Fibroblast of villous mesenchyme (primary cell): ENCODE data around the gene MEI4. TPM values are rescaled to one million over a fixed set of nuclear protein-coding genes. Genes with fewer than 3 reads are reported as not detected.

Source experiments
- DNase-seq: peaks from one replicate; pipeline ENCODE4 v3.0.0-alpha.2; 2010; ENCODE audit warnings: low read depth
- H3K4me3 ChIP-seq: 2 replicates; pipeline ENCODE4 v1.5.1; 2011; ENCODE audit warnings: low read depth, mild to moderate bottlenecking, low read length
- total RNA-seq: library from RNA; depleted of rRNA; stranded (reverse); fragments of >200 nt; gene quantifications from 2 replicates; pipeline ENCODE4 v1.2.3, GENCODE V29; 2012
- TF ChIP-seq, protein P1 (sequence below): IDR thresholded peaks from 2 replicates; pipeline ENCODE4 v1.5.1; 2012; ENCODE audit warnings: low read depth, mild to moderate bottlenecking, low read length; ENCODE audit not compliant: insufficient read depth

MEI4 gene
- total RNA-seq, 1 donor: not detected

DNA sequence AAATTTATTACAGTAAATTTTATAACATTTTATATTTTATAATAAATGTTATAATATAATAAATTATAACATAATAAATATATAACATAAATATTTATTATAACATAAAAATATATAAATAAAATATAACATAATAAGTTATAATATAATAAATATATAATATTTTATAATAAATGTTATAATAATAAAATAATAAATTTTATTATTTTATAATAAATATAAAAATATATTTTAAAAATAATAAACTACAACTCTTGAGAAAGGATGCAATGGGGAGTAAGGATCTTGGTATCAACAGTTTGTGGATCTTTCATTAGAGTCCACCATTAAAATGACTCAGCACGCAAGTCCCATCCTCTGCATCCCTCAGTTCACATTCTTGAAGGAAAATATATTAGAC lies 312.6 kb downstream of the MEI4 start:
- TF ChIP-seq, protein P1, sequence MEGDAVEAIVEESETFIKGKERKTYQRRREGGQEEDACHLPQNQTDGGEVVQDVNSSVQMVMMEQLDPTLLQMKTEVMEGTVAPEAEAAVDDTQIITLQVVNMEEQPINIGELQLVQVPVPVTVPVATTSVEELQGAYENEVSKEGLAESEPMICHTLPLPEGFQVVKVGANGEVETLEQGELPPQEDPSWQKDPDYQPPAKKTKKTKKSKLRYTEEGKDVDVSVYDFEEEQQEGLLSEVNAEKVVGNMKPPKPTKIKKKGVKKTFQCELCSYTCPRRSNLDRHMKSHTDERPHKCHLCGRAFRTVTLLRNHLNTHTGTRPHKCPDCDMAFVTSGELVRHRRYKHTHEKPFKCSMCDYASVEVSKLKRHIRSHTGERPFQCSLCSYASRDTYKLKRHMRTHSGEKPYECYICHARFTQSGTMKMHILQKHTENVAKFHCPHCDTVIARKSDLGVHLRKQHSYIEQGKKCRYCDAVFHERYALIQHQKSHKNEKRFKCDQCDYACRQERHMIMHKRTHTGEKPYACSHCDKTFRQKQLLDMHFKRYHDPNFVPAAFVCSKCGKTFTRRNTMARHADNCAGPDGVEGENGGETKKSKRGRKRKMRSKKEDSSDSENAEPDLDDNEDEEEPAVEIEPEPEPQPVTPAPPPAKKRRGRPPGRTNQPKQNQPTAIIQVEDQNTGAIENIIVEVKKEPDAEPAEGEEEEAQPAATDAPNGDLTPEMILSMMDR: no peak
- H3K4me3 ChIP-seq: no peak overlapping the region
- DNase-seq: no peak

DNA sequence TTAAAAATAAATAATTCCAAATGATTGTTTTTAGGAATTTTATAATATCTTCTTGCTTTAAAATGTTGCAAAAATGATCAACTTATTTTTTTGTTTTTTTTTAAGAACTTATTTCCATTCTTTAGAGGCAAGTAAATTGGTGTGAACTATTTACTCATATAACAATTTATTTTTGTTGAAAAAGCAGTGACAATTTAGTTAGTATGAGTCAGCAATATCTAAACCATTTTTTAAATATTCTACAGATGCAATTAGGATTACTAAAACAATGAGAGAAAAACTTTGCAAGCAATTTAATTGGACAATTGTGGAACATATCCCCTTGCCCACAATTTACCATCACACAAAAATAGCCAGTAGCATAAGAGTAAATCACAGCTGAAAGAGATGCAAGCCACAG lies 319.5 kb downstream of the MEI4 start:
- DNase-seq: no peak
- no peak overlapping the region for H3K4me3 ChIP-seq
- TF ChIP-seq, protein P1: no peak

Other genes starting within 250 kb of the MEI4 start
- gene HTR1B, start 189.5 kb upstream of the MEI4 start, total RNA-seq: 8.2 and 9.7 TPM in 2 replicates